ENCODE measurements around the gene DNAJB8.

The DNAJB8 gene

DNA sequence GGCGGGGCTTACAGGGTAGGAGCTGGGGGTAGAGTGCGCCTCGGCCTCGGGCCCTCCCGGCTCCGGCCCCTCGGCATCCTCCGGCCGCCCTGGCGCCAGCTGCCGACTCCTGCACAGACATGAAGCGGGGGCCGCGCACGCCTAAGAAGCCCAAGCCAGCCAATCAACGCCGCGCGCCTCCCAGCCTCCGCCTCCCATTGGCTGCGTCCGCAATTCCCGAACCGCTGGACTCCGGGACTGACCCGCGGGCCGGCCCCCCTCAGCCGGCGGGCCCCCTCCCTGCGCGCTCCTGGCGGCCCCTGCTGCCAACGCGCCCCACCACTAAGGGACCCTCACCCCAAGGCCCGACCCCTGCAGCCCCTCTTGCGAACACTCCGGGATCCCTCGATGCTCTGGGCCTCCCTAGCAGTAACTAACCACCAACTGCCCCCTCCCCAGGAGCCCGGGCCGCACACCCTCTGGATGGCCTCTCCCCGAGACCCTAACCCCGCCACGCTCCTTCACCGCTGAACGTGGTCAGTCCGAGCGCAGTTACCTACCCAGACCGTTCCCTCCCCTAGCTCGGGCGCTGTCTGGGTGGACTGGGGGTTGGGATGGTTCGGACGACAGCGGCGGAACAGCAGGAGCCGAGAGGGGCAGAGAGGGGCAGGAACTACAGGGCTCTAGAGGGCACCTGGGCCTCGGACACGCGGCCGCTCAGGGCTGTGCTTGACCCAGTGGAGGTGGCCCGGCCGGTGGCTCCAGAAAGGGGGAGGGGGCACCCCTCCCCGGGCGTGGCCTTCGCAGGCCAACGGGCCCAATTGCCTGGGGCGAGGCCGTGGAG lies 21.3 kb upstream of the DNAJB8 start:
- TF ChIP-seq, protein P1, sequence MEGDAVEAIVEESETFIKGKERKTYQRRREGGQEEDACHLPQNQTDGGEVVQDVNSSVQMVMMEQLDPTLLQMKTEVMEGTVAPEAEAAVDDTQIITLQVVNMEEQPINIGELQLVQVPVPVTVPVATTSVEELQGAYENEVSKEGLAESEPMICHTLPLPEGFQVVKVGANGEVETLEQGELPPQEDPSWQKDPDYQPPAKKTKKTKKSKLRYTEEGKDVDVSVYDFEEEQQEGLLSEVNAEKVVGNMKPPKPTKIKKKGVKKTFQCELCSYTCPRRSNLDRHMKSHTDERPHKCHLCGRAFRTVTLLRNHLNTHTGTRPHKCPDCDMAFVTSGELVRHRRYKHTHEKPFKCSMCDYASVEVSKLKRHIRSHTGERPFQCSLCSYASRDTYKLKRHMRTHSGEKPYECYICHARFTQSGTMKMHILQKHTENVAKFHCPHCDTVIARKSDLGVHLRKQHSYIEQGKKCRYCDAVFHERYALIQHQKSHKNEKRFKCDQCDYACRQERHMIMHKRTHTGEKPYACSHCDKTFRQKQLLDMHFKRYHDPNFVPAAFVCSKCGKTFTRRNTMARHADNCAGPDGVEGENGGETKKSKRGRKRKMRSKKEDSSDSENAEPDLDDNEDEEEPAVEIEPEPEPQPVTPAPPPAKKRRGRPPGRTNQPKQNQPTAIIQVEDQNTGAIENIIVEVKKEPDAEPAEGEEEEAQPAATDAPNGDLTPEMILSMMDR (IDR thresholded peaks at IDR 0.05; ENCODE audit: low read depth, low read length) = no peak
- DNase-seq (ENCODE audit: low read depth, low spot score) = peak; percentile 70
- in situ Hi-C loops (cut with HindIII; ENCODE audit: low sequenced_read_pairs) = no loop called here
- peak overlapping the region; percentile 45 for H3K4me3 ChIP-seq (ENCODE audit: low read depth, low read length)

DNA sequence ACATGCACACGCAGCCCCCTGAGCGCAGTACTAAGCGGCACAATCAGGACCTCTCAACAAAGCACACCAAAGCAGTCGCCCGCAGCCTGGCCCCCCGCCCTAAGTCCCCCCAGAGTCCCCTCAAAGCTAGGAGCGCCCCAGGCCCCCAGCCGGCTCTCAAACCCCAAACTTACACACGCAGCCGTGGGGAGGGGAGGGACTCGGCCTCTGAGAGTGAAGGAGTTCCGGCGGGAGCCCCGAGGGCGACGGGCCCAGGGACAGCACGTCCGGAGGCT lies 20.8 kb upstream of the DNAJB8 start:
- peak overlapping the region; percentile 45 for H3K4me3 ChIP-seq (ENCODE audit: low read depth, low read length)

GRCh38 chr3:128486681-128487537 lies 20.2 kb upstream of the DNAJB8 start:
- DNase-seq (ENCODE audit: low read depth, low spot score) = no peak
- in situ Hi-C loops (cut with HindIII; ENCODE audit: low sequenced_read_pairs) = no loop called here

More for the DNA sequence above, 20.8 kb upstream of the DNAJB8 start:
- TF ChIP-seq, protein P1 (IDR thresholded peaks at IDR 0.05; ENCODE audit: low read depth, low read length) = no peak
- no peak for DNase-seq (ENCODE audit: low read depth, low spot score)
- in situ Hi-C loops (cut with HindIII; ENCODE audit: low sequenced_read_pairs) = no loop called here

GRCh38 chr3:128486205-128486628 lies 19.5 kb upstream of the DNAJB8 start:
- TF ChIP-seq, protein P1 (IDR thresholded peaks at IDR 0.05; ENCODE audit: low read depth, low read length) = no peak
- in situ Hi-C loops (cut with HindIII; ENCODE audit: low sequenced_read_pairs) = no loop called here
- DNase-seq (ENCODE audit: low read depth, low spot score) = no peak
- H3K4me3 ChIP-seq (ENCODE audit: low read depth, low read length) = peak overlapping the region; percentile 21

More at GRCh38 chr3:128486681-128487537, 20.2 kb upstream of the DNAJB8 start:
- peak overlapping the region; percentile 45 for H3K4me3 ChIP-seq (ENCODE audit: low read depth, low read length)
- TF ChIP-seq, protein P1 (IDR thresholded peaks at IDR 0.05; ENCODE audit: low read depth, low read length) = no peak

- DNase-seq (ENCODE audit: low read depth, low spot score) = no peak
- H3K4me3 ChIP-seq (ENCODE audit: low read depth, low read length) = peak overlapping the region; percentile 12
- in situ Hi-C loops (cut with HindIII; ENCODE audit: low sequenced_read_pairs) = no loop called here
- TF ChIP-seq, protein P1 (IDR thresholded peaks at IDR 0.05; ENCODE audit: low read depth, low read length) = no peak
Observed at GRCh38 chr3:128485282-128486204, 18.9 kb upstream of the DNAJB8 start.
